Measurements from ENCODE around the gene COPS8. TPM values are rescaled to one million over a fixed set of nuclear protein-coding genes. Genes with fewer than 3 reads are reported as not detected.
A peak's percentile ranks its signal among the peaks of the same experiment; 100 is the strongest.

Gene COPS8
- total RNA-seq, 1 experiment from 2014 or later: 51.0 TPM

GRCh38 chr2:237085248-237086221, at the start of gene COPS8 (continued):
- TF ChIP-seq ZNF532 (CRISPR knock-in tag; IDR thresholded peaks at IDR 0.05; ENCODE audit: borderline replicate concordance) (no peak), JUN (CRISPR knock-in tag; IDR thresholded peaks at IDR 0.05) (no peak), CTCF (IDR thresholded peaks at IDR 0.05) (no peak), AR (CRISPR knock-in tag; IDR thresholded peaks at IDR 0.05) (no peak), ZBTB43 (CRISPR knock-in tag; IDR thresholded peaks at IDR 0.05) (no peak), TP53 (CRISPR knock-in tag; IDR thresholded peaks at IDR 0.05) (no peak; the same call in 1 of the 2 replicates), USF2 (CRISPR knock-in tag; IDR thresholded peaks at IDR 0.05) (peak; percentile 57), ATF6 (CRISPR knock-in tag; IDR thresholded peaks at IDR 0.05) (no peak), ZMAT4 (CRISPR knock-in tag; IDR thresholded peaks at IDR 0.05) (no peak)

All from WTC11 (cell line).